ENCODE results near the gene ARHGAP15.

ARHGAP15 gene

DNA sequence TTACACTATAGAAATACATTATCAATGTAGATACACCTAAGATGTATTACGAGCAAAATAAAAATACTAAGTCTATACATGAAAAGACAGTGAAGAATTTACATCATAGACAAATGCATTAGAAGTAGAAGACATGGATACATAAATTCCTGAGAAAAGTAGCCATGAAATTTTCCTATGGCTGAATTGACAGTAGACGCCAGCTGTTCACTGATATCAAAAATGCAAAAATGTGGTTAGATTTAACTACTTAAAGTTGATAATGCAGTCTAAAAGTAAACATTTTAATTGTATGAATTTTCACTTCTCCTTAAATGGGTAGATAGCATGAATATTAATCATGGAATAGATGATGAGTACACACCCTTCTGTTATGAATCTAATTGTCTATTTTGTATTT lies 350.9 kb downstream of the ARHGAP15 start:
- no peaks in the 10 kb centered on the region for H3K4me1 ChIP-seq (ENCODE audit: control insufficient read depth, insufficient read depth, low read length)
- no CpG with 5 or more reads among the region's 2 CpGs for WGBS (ENCODE audit: insufficient coverage, insufficient read length)
- no peaks in the 10 kb centered on the region for H3K36me3 ChIP-seq (ENCODE audit: control insufficient read depth, insufficient read depth, low read length)
- H3K9me3 ChIP-seq (ENCODE audit: control insufficient read depth, insufficient read depth, low read length), result no peaks in the 10 kb centered on the region
- H3K27me3 ChIP-seq (ENCODE audit: control insufficient read depth, insufficient read depth, low read length), result 0 out of 2 replicates have a peak, but pooled peaks cover 2% of the 10 kb centered on the region
- H3K27ac ChIP-seq (ENCODE audit: low read length), result no peak overlapping the region
- DNase-seq (ENCODE audit: low read depth, low spot score), result no peak
- no peak overlapping the region for H3K4me3 ChIP-seq (ENCODE audit: low read length)

DNA sequence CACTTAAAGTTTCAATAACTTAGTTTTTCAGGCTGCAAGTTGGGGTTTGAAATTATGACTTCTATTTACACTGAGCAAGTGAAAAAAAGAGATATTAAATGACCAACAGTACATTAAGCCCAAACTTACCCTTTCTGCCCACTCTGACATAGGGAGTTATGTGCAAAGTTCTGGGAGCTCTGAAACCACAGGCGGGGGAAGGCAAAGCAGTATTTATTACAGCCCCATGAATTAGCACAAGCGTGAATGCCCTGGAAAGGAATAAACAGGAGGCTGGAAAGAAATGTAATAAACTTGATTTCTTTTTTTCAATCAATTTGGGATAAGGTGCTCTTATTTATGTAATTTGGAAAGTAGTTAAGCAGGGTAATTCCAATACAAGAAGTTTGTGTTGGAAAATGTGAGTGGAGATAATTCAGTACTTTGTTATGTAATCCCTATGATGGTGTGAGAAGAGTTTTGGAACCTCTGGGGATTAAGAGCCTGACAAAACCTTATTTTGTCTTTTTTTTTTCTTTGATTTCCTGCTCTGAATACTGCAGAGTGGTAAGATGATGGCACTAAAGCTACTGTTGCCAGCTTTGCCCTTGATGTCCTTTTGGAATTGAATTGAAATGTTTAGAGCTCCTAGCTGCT lies 351.5 kb downstream of the ARHGAP15 start:
- H3K9me3 ChIP-seq (ENCODE audit: control insufficient read depth, insufficient read depth, low read length), result no peaks in the 10 kb centered on the region
- WGBS (ENCODE audit: insufficient coverage, insufficient read length), result no CpG with 5 or more reads among the region's 2 CpGs
- DNase-seq (ENCODE audit: low read depth, low spot score), result no peak
- H3K4me3 ChIP-seq (ENCODE audit: low read length), result no peak overlapping the region
- 0 out of 2 replicates have a peak, but pooled peaks cover 2% of the 10 kb centered on the region for H3K27me3 ChIP-seq (ENCODE audit: control insufficient read depth, insufficient read depth, low read length)
- no peaks in the 10 kb centered on the region for H3K4me1 ChIP-seq (ENCODE audit: control insufficient read depth, insufficient read depth, low read length)
- H3K36me3 ChIP-seq (ENCODE audit: control insufficient read depth, insufficient read depth, low read length), result no peaks in the 10 kb centered on the region
- no peak overlapping the region for H3K27ac ChIP-seq (ENCODE audit: low read length)

DNA sequence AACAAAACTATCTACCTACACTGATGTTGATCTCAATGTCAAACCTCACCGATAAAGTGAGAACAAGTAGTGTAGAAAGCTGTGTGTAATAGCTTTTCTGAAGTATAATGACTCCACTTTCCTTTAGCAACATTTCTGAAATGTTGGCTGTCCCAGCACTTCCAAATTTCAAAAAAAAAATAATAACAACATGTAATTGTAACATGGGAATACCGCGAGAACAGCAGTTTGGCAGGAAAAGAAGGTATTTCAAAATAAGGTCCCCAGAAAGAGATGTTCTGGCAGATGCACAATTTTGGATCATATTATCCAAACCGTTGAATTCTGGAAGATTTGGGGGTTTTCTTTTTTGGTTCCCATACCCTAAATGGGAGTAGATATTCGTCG lies 352.0 kb downstream of the ARHGAP15 start:
- no peaks in the 10 kb centered on the region for H3K9me3 ChIP-seq (ENCODE audit: control insufficient read depth, insufficient read depth, low read length)
- H3K27ac ChIP-seq (ENCODE audit: low read length), result no peak overlapping the region
- H3K27me3 ChIP-seq (ENCODE audit: control insufficient read depth, insufficient read depth, low read length), result 0 out of 2 replicates have a peak, but pooled peaks cover 2% of the 10 kb centered on the region
- H3K4me3 ChIP-seq (ENCODE audit: low read length), result no peak overlapping the region
- DNase-seq (ENCODE audit: low read depth, low spot score), result no peak
- no peaks in the 10 kb centered on the region for H3K4me1 ChIP-seq (ENCODE audit: control insufficient read depth, insufficient read depth, low read length)
- no peaks in the 10 kb centered on the region for H3K36me3 ChIP-seq (ENCODE audit: control insufficient read depth, insufficient read depth, low read length)
- WGBS (ENCODE audit: insufficient coverage, insufficient read length), result no CpG with 5 or more reads among the region's 6 CpGs

DNA sequence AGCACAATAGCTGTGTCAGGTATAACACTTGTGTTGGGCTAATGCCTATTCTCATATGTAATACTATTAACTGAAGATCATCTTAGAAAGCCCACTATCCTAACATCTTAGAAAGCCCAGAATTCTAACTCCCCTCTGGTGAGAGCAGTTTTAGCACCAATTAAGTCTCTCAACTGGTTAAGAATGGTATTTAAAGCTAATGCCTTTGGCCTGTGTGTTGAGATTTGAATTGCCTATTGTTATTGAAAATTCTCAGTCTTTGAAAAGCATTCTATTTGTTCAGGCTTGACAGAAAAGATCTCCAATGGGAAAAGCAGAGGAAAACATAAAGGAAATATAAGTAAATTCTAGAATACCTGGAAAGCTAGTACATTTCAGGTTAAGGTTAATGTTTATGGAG lies 352.5 kb downstream of the ARHGAP15 start:
- H3K27me3 ChIP-seq (ENCODE audit: control insufficient read depth, insufficient read depth, low read length), result 0 out of 2 replicates have a peak, but pooled peaks cover 2% of the 10 kb centered on the region

DNA sequence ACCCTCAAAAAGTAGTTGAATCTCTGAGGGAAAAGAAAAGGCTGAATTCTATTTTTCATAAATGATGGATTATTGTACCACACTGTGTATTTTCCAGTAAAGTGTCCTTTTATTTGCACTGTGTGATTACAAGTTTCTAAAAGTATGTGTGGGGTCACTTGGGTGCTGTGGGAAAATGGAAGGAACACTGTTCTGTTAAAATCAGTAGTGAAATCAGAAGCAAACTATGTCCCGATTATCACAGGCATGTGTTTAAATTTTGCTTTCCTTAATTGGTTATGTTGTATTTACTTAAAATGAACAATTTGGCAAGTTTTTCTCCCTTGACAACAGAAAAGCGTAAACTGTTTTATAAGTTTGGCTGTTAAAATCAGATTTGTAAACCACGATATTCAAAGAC lies 353.1 kb downstream of the ARHGAP15 start:
- Histone ChIP-seq H3K27ac (ENCODE audit: low read length) (no peak overlapping the region), H3K36me3 (ENCODE audit: control insufficient read depth, insufficient read depth, low read length) (no peaks in the 10 kb centered on the region), H3K4me3 (ENCODE audit: low read length) (no peak overlapping the region), H3K9me3 (ENCODE audit: control insufficient read depth, insufficient read depth, low read length) (no peaks in the 10 kb centered on the region), H3K4me1 (ENCODE audit: control insufficient read depth, insufficient read depth, low read length) (no peaks in the 10 kb centered on the region), H3K27me3 (ENCODE audit: control insufficient read depth, insufficient read depth, low read length) (0 out of 2 replicates have a peak, but pooled peaks cover 2% of the 10 kb centered on the region)
- DNase-seq (ENCODE audit: low read depth, low spot score), result no peak
- no CpG with 5 or more reads among the region's 3 CpGs for WGBS (ENCODE audit: insufficient coverage, insufficient read length)

More for the DNA sequence above, 352.5 kb downstream of the ARHGAP15 start:
- no peaks in the 10 kb centered on the region for H3K4me1 ChIP-seq (ENCODE audit: control insufficient read depth, insufficient read depth, low read length)
- H3K4me3 ChIP-seq (ENCODE audit: low read length), result no peak overlapping the region
- DNase-seq (ENCODE audit: low read depth, low spot score), result no peak
- no peaks in the 10 kb centered on the region for H3K9me3 ChIP-seq (ENCODE audit: control insufficient read depth, insufficient read depth, low read length)
- H3K36me3 ChIP-seq (ENCODE audit: control insufficient read depth, insufficient read depth, low read length), result no peaks in the 10 kb centered on the region
- H3K27ac ChIP-seq (ENCODE audit: low read length), result no peak overlapping the region

DNA sequence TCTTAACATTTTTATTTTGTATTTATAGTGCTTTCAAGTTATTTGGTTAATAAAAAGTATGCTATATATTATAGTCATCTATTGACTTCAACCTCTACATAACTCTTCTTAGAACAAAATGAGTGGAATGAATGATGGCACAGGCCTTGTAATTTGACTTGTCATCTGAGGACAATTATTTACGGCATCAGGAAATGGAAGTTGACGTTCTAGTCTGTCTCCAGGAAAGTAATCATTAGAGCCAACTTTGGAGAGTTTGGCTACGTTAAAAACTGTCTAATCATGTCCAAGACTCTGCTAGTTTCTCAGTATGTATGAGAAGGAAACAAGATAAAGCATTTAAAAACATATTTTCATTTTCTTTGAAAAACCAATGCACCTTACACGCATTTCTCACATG lies 353.6 kb downstream of the ARHGAP15 start:
- Histone ChIP-seq H3K36me3 (ENCODE audit: control insufficient read depth, insufficient read depth, low read length) (no peaks in the 10 kb centered on the region), H3K27ac (ENCODE audit: low read length) (no peak overlapping the region), H3K9me3 (ENCODE audit: control insufficient read depth, insufficient read depth, low read length) (no peaks in the 10 kb centered on the region), H3K4me1 (ENCODE audit: control insufficient read depth, insufficient read depth, low read length) (no peaks in the 10 kb centered on the region), H3K27me3 (ENCODE audit: control insufficient read depth, insufficient read depth, low read length) (0 out of 2 replicates have a peak, but pooled peaks cover 2% of the 10 kb centered on the region), H3K4me3 (ENCODE audit: low read length) (no peak overlapping the region)
- no CpG with 5 or more reads among the region's 4 CpGs for WGBS (ENCODE audit: insufficient coverage, insufficient read length)
- DNase-seq (ENCODE audit: low read depth, low spot score), result no peak

DNA sequence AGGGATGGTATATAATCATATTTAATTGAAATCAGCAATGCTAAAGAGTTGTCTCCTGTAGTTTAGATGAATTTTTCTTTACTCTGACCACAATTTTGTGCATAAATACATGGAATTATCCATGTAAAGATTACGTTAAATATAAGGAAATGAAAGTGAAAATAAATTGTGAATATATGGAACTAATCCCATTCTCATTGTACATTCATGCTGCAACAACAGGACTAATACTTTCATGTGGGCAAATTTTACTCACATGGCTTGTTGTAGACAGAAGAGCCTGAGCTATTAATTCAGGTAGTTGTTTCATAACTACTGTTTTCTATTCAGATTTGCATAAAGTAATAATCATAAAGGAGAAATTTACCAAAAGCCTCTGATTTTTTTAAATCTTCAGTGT lies 357.8 kb downstream of the ARHGAP15 start:
- Histone ChIP-seq H3K4me1 (ENCODE audit: control insufficient read depth, insufficient read depth, low read length) (no peaks in the 10 kb centered on the region), H3K27me3 (ENCODE audit: control insufficient read depth, insufficient read depth, low read length) (no peaks in the 10 kb centered on the region), H3K27ac (ENCODE audit: low read length) (no peak overlapping the region), H3K4me3 (ENCODE audit: low read length) (no peak overlapping the region), H3K36me3 (ENCODE audit: control insufficient read depth, insufficient read depth, low read length) (no peaks in the 10 kb centered on the region), H3K9me3 (ENCODE audit: control insufficient read depth, insufficient read depth, low read length) (no peaks in the 10 kb centered on the region)
- no peak for DNase-seq (ENCODE audit: low read depth, low spot score)
- no CpG with 5 or more reads among the region's 1 CpG for WGBS (ENCODE audit: insufficient coverage, insufficient read length)

DNA sequence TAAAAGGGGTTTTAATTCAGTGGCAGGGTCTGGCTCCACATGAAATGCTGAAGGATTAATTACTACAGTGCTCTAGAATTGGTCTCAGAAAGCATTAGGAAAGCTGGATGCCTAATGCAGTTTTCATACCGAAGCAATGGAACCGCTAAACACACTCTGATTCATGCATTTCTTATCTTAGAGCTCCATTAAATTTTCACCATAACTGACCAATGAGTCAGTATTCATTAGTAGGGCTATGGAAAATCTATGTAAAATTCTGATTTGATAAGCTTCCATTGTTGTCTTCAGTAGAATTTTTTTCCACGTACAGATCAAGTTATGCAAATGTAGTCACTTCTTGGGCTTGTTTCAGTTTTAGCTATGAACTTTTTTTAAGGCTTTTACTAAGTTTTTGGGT lies 359.9 kb downstream of the ARHGAP15 start:
- Histone ChIP-seq H3K9me3 (ENCODE audit: control insufficient read depth, insufficient read depth, low read length) (no peaks in the 10 kb centered on the region), H3K4me3 (ENCODE audit: low read length) (no peak overlapping the region), H3K27me3 (ENCODE audit: control insufficient read depth, insufficient read depth, low read length) (no peaks in the 10 kb centered on the region), H3K27ac (ENCODE audit: low read length) (no peak overlapping the region), H3K4me1 (ENCODE audit: control insufficient read depth, insufficient read depth, low read length) (no peaks in the 10 kb centered on the region), H3K36me3 (ENCODE audit: control insufficient read depth, insufficient read depth, low read length) (no peaks in the 10 kb centered on the region)
- no peak for DNase-seq (ENCODE audit: low read depth, low spot score)
- WGBS (ENCODE audit: insufficient coverage, insufficient read length), result no CpG with 5 or more reads among the region's 3 CpGs

DNA sequence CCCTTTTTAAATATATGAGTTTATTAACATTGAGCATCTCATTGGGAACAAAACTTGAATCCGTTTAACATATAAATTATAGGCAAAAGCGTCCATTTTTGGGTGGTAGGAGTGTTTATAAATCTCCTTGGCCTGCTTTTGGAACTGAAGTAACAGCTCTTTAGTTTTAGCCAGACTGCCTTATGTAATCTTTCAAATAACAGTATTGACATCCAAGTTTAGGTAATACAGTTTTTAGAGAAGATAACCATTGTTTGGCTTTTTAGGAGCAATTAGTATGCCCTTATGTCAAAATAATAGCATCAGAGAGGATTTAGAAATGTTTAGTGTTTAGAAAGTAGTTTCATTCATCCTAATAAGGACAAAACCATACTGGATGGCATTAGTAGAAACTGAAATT lies 361.9 kb downstream of the ARHGAP15 start:
- H3K27ac ChIP-seq (ENCODE audit: low read length), result no peak overlapping the region
- no CpG with 5 or more reads among the region's 2 CpGs for WGBS (ENCODE audit: insufficient coverage, insufficient read length)
- no peaks in the 10 kb centered on the region for H3K36me3 ChIP-seq (ENCODE audit: control insufficient read depth, insufficient read depth, low read length)
- no peaks in the 10 kb centered on the region for H3K9me3 ChIP-seq (ENCODE audit: control insufficient read depth, insufficient read depth, low read length)
- no peak overlapping the region for H3K4me3 ChIP-seq (ENCODE audit: low read length)
- H3K27me3 ChIP-seq (ENCODE audit: control insufficient read depth, insufficient read depth, low read length), result no peaks in the 10 kb centered on the region
- H3K4me1 ChIP-seq (ENCODE audit: control insufficient read depth, insufficient read depth, low read length), result no peaks in the 10 kb centered on the region
- no peak for DNase-seq (ENCODE audit: low read depth, low spot score)

DNA sequence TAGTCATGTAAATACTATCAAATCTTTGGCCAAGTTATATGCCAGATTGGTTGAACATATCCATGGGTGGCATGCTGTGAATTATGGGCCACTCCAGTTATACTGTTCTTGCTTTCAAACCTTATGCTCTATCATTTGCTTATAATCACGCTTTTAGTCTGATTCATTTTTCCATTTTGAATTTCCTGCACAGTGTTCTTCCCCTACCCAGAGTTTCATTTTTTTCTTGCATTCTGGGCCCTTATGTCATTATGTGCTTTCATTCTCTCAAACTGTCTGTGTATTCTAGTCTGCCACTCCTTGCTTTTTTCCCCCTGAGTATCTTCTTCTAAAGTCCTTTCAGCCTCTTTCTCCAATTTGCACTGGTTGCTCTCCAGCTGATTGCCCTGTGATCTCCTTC lies 364.1 kb downstream of the ARHGAP15 start:
- Histone ChIP-seq H3K4me1 (ENCODE audit: control insufficient read depth, insufficient read depth, low read length) (no peaks in the 10 kb centered on the region), H3K27me3 (ENCODE audit: control insufficient read depth, insufficient read depth, low read length) (no peaks in the 10 kb centered on the region), H3K9me3 (ENCODE audit: control insufficient read depth, insufficient read depth, low read length) (no peaks in the 10 kb centered on the region), H3K4me3 (ENCODE audit: low read length) (no peak overlapping the region), H3K27ac (ENCODE audit: low read length) (no peak overlapping the region), H3K36me3 (ENCODE audit: control insufficient read depth, insufficient read depth, low read length) (no peaks in the 10 kb centered on the region)
- no CpG with 5 or more reads among the region's 1 CpG for WGBS (ENCODE audit: insufficient coverage, insufficient read length)
- DNase-seq (ENCODE audit: low read depth, low spot score), result no peak

DNA sequence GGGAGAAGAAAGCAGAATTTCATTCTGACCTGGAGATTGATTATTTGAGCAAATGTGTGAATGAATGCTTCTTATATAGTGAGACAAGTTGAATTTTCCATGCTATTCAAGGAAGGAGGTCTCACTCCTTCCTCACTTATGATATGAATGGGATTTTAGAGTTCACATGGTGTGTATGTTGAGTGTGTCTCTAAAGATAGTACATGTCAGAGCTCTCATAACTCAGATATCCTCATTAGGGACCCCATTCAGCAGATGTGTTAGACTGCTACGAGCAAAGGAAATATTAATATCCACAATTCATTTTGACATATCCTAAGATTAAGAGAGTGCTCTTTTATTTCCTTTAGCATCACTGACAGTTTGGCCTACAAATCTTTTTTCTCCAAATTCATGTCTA lies 368.5 kb downstream of the ARHGAP15 start:
- Histone ChIP-seq H3K4me1 (ENCODE audit: control insufficient read depth, insufficient read depth, low read length) (no peaks in the 10 kb centered on the region), H3K4me3 (ENCODE audit: low read length) (no peak overlapping the region), H3K27ac (ENCODE audit: low read length) (no peak overlapping the region), H3K9me3 (ENCODE audit: control insufficient read depth, insufficient read depth, low read length) (no peaks in the 10 kb centered on the region), H3K27me3 (ENCODE audit: control insufficient read depth, insufficient read depth, low read length) (no peaks in the 10 kb centered on the region), H3K36me3 (ENCODE audit: control insufficient read depth, insufficient read depth, low read length) (no peaks in the 10 kb centered on the region)
- no CpG with 5 or more reads among the region's 1 CpG for WGBS (ENCODE audit: insufficient coverage, insufficient read length)
- DNase-seq (ENCODE audit: low read depth, low spot score), result no peak

All from iPS DF 6.9 (cell line).